Measurements from ENCODE around the gene TAAR2. TPM values are rescaled to one million over a fixed set of nuclear protein-coding genes. Genes with fewer than 3 reads are reported as not detected.
"Not testable (repeated sequence)": the region's sequence is repeated elsewhere in the genome, so short reads cannot be mapped to it uniquely, and the experiment has no call there.

Gene TAAR2, protein sequence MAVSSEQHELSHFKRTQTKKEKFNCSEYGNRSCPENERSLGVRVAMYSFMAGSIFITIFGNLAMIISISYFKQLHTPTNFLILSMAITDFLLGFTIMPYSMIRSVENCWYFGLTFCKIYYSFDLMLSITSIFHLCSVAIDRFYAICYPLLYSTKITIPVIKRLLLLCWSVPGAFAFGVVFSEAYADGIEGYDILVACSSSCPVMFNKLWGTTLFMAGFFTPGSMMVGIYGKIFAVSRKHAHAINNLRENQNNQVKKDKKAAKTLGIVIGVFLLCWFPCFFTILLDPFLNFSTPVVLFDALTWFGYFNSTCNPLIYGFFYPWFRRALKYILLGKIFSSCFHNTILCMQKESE
- total RNA-seq: not detected
- long read RNA-seq, donor 1: 0 reads
- long read RNA-seq, donor 2: 0 reads

DNA sequence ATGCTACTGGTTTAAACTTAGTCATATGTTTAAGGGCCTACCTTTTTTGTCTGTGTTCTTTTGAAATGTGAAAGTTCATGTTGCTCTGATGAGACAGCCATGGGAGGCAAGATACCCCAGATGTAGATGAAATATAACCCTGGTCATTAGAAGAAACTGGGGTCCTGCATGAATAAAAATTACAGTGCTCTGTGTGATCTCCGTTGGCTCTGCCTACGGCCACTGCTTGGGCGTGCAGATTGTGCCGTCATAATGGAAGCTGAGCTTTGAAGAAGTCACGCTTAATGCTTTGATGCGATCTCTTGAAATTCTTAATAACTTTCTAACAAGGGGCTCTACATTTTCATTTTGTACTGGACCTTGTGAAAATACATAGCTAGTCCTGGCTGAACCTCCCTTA is at the start of gene TAAR2:
Gene TAAR2, minus strand, starts transcription at position 101 of the 400 bp plus-strand sequence. Its CDS starts 0 bp downstream, at position 101.
- intact Hi-C loops (cut with DNase I): no loop called here
- DNase-seq (ENCODE audit: low spot score): no peak

GRCh38 chr6:132673376-132674094 is 49.5 kb upstream of the TAAR2 start:
- intact Hi-C loops (cut with DNase I): no loop called here
- no peak for DNase-seq (ENCODE audit: low spot score)

DNA sequence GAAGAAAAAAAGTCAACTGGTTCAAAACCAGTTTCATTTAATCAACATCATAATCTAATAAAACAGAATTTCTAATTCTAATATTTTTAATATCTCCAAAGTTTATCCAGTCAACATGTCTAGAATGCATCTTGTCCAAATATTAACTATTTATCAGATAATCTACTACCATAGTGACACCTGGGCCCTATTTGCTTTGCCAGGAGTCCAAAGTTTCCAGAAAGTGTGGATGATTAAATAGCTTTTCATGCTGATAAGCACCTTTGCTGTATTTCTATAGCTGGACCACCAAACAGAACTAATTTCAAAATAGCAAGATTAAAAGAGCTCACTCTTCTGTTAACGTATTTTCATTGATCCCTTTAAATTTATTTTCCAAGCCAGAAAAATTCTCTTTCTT is 47.2 kb upstream of the TAAR2 start:
- no peak for DNase-seq (ENCODE audit: low spot score)
- intact Hi-C loops (cut with DNase I): no loop called here

DNA sequence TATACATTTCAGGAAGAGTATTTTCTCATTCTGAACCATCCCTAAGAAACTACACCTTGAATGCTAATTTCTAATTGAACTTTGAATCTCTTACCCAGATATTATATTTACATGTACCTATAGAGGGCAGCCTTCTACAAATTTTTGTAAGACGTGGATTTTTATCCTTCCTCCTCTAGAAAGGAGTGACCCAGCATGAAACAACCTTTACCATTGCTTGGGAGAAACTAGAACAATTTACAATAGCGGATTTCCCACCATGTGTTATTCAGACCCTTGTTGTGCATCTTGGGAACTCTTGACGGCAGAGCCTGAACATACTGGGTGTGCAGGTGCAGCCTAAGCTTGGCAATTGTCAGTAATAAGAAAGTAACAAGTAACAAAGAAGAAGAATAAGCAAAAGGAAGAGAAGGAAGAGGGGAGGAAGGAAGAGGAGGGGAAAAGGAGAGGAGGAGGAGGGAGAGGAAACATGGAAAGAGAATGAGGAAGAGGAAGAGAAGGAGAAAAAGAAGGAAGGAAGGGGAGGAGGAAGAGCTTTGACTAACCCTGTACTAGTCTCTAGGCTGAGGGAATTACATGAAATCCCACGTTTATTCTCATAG is 45.7 kb upstream of the TAAR2 start:
- intact Hi-C loops (cut with DNase I): no loop called here
- no peak for DNase-seq (ENCODE audit: low spot score)

- intact Hi-C loops (cut with DNase I): no loop called here
These were observed 42.0 kb upstream of the TAAR2 start for GRCh38 chr6:132666118-132666517.

DNA sequence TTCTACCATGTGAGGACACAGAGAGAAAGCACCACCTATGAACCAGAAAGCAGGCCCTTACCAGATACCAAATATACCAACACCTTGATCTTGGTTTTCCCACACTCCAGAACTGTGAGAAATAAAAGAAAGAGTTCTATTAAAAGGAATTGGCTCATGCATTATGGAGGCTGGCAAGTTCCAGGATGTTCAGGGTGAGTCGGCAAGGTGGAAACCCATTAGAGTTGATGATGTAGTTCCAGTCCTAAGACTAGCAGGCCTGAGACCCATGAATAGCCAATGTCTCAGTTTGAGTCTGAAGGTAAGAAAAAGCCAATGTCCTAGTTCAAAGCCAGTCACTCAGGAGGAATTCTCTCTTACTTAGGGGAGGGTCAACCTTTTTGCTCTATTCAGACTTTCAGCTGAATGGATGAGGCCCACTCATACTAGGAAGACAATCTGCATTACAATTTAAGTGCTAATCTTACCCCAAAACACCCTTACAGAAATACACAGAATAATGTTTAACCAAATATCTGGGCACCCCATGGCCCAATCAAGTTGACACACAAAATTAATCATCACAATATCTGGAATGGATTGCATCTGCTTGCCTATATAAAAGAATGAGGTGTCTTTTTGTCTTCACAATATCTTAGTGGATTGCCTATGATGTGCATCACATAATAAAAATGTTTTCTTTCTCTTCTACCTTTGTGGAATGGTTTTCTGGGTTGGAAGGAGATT is 40.4 kb upstream of the TAAR2 start:
- DNase-seq (ENCODE audit: low spot score): no peak
- intact Hi-C loops (cut with DNase I): no loop called here

More at GRCh38 chr6:132666118-132666517, 42.0 kb upstream of the TAAR2 start:
- DNase-seq (ENCODE audit: low spot score): no peak

DNA sequence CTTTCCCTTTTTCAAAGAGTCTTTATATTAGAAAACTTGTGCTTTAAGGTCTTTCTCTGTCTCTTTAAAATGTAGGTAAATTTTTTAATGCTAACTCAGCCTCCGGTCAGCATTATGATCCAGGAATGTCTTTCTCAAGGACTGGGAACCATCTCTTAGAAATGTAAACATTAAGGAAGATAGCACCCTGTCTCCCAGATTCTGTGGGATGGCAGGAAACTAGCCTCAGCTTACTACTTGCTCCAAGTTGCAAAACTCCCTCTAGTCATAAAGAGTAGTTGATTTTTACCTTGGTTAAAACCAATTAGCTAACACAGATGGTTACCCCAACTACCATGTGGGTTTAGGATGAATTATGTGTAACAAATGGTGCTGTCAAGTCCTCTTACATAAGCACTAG is 39.6 kb upstream of the TAAR2 start:
- intact Hi-C loops (cut with DNase I): no loop called here
- DNase-seq (ENCODE audit: low spot score): no peak

- no peak for DNase-seq (ENCODE audit: low spot score)
- intact Hi-C loops (cut with DNase I): no loop called here
These were observed 37.8 kb upstream of the TAAR2 start for GRCh38 chr6:132661906-132662305.

DNA sequence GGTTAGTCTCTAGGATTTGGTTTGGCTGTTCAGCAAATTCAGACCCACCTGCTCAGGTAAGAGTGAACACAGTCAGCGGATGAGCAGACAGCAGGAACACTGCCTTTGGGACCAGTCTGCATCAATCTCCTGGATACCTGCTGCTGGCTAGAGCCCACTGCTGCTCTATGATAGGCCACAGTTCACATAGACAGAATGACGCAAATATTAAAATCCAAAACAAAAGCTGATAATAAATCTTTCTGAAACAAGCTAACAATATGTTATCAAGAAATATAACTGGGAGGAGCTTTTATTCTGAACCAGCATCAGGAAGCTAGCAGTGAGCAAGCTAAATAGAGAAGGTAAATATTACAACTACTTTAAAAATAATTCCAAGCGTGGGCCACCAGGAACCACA is 35.0 kb upstream of the TAAR2 start, which contains the start of gene TAAR1:
Gene TAAR1, minus strand, starts transcription at position 101 of the 400 bp plus-strand sequence. CDS start 13,179 bp downstream, outside the sequence.
- no peak for DNase-seq (ENCODE audit: low spot score)
- intact Hi-C loops (cut with DNase I): no loop called here

DNA sequence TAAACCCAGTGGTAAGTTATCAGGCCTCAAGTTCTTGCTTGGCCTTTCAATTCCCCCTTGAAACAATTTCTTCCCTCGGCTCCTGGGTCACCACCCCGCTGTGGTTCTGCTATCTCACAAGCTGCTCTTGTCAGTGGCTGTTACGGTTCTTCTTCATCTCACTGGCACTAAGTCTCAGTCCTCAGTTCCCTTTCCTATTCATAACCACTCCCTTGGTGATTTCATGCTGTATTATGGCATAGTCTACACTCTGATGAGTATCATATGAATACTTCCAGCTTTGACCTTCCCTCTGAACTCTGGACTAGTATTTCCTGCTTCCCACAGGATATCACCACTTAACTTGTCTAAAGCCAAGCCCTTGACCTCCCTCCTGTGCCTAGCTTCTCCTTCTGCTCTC is 27.0 kb upstream of the TAAR2 start:
- intact Hi-C loops (cut with DNase I): no loop called here
- DNase-seq (ENCODE audit: low spot score): no peak

DNA sequence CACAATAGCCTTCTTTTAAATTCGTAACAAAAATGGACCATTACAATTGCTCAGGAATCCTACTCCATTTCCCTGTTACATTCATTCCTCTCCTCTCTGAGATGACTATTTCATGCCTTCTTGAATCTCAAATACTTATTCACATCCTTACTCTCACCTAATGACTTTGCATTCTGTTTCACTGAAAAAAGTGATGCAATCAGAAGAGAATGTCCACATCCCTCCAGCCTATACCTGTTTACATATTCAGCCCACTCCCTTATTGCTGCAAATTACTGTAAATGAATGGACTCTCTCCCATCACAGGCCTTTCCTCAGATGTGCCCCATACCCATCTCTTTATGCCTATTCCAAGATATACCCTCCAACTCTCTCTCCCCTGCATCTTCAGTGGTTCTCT is 26.4 kb upstream of the TAAR2 start:
- intact Hi-C loops (cut with DNase I): no loop called here
- DNase-seq (ENCODE audit: low spot score): no peak

- DNase-seq (ENCODE audit: low spot score): no peak
These were observed 24.8 kb upstream of the TAAR2 start for GRCh38 chr6:132648828-132649227.

DNA sequence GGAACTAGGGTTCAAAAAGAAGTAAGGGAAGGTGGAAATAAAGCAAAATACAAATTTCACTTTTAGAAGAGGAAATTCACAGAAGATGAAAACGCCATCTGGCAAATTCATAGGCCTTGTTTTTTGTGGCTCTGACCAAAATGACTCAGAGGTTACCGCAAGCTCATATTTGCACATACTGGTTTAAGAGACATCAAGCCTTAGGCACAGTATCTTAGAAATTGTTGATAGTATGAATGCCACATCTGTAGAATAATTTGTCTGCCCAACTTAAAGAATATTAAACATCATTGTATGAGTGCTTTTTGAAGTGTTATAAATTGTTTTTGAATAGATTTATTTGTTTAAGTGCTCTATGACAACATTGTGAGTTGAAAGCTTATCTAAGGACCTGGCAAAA is 24.3 kb upstream of the TAAR2 start:
- DNase-seq (ENCODE audit: low spot score): no peak
- intact Hi-C loops (cut with DNase I): no loop called here

More at GRCh38 chr6:132648828-132649227, 24.8 kb upstream of the TAAR2 start:
- intact Hi-C loops (cut with DNase I): no loop called here

DNA sequence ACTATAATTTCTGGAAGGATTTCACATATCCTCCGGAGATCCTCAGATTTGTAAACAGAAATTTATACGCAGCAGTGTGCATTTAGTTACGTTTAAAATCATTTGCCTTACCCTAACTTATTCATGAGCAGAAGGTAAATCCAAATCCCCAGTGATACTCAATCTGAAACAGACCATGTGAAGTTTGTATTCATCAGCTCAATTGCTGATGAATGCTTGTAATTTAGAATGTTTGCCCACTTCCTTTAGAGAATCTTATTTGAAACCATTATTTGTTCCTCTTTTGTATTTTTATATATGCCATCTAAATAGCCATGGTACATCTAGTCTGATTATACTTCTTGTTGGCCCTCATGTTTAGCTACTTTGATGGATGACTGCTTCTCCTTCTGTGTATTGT is 19.5 kb upstream of the TAAR2 start:
- intact Hi-C loops (cut with DNase I): no loop called here

DNA sequence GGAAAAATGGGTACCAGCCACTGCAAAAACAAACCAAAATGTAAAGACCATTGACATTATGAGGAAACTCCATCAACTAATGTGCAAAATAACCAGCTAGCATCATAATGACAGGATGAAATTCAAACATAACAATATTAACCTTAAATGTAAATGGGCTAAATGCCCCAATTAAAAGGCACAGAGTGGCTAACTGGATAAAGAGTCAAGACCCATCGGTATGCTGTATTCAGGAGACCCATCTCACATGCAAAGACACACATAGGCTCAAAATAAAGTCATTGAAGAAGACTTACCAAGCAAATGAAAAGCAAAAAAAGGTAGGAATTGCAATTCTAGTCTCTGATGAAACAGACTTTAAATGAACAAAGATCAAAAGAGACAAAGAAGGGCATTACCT is 13.1 kb upstream of the TAAR2 start:
- DNase-seq (ENCODE audit: low spot score): not testable (repeated sequence)

More for the DNA sequence above, 19.5 kb upstream of the TAAR2 start:
- no peak for DNase-seq (ENCODE audit: low spot score)

GRCh38 chr6:132635906-132636305 is 11.8 kb upstream of the TAAR2 start:
- intact Hi-C loops (cut with DNase I); DNase-seq (ENCODE audit: low spot score): not testable (repeated sequence)

More for the DNA sequence above, 13.1 kb upstream of the TAAR2 start:
- intact Hi-C loops (cut with DNase I): not testable (repeated sequence)

- intact Hi-C loops (cut with DNase I); DNase-seq (ENCODE audit: low spot score): not testable (repeated sequence)
These were observed 11.2 kb upstream of the TAAR2 start for GRCh38 chr6:132635288-132635687.

DNA sequence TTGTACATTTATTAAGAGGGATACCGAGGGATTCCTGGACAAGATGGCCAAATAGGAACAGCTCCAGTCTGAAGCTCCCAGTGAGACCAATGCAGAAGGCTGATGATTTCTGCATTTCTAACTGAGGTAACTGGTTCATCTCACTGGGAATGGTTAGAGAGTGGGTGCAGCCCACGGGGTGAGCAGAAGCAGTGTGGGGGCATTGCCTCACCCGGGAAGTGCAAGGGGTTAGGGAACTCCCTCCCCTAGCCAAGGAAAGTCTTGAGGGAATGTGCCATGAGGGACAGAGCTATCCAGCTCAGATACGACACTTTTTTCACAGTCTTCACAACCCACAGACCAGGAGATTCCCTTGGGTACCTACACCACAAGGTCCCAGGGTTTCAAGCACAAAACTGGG is 10.7 kb upstream of the TAAR2 start:
- DNase-seq (ENCODE audit: low spot score): no peak
- intact Hi-C loops (cut with DNase I): no loop called here

DNA sequence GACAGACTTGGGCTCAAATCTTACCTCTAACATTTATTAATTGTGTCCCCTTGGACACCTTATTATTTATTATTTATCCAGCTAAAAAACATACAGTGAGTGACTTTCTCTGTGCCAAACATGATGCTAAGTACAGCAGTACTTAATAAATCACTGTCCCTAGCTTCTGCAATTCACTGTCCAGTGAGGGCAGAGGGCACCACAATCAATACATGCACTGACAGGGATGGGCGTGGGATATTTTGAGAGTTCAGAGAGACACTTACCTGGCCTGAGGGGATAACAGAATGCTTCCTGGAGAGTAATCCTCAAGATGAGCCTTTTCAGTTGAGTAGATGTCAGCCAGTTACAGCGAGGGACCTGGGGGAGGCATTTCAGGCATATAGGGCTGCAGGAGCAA is 9.3 kb upstream of the TAAR2 start:
- no peak for DNase-seq (ENCODE audit: low spot score)
- intact Hi-C loops (cut with DNase I): no loop called here
